HL-60 (cell line): ENCODE data around the gene RPS6KA3.

Experiments used
- DNase-seq, 2 experiments: peaks; one replicate each; pipeline ENCODE4 v3.0.0-alpha.2; 2010 to 2020; ENCODE audit warnings: low read depth in 1 of 2, low spot score in 1 of 2
- H3K27ac ChIP-seq: fragments of 250-450 bp; sonication (Bioruptor Pico); replicated peaks from 2 replicates; pipeline ENCODE4 v1.5.1; 2020; ENCODE audit warnings: mild to moderate bottlenecking, moderate library complexity
- H3K27me3 ChIP-seq: fragments of 250-450 bp; sonication (Bioruptor Pico); 2 replicates; pipeline ENCODE4 v1.5.1; 2021; ENCODE audit warnings: mild to moderate bottlenecking, moderate library complexity; ENCODE audit not compliant: insufficient read depth, poor library complexity, severe bottlenecking
- H3K4me3 ChIP-seq: replicated peaks from 2 replicates; pipeline ENCODE4 v1.5.1; 2011; ENCODE audit warnings: mild to moderate bottlenecking, control low read depth, low read length; ENCODE audit not compliant: insufficient read depth
- CTCF ChIP-seq: IDR thresholded peaks from one replicate; pipeline ENCODE4 v1.5.1; 2011; ENCODE audit warnings: low read length, control low read depth, inconsistent platforms; ENCODE audit not compliant: insufficient read depth
- GABPA ChIP-seq: IDR thresholded peaks from 2 replicates; pipeline ENCODE4 v1.6.1; 2012; ENCODE audit warnings: low read depth
- POLR2AphosphoS5 ChIP-seq: IDR thresholded peaks from 2 replicates; pipeline ENCODE4 v1.6.1; 2012; ENCODE audit warnings: low read depth
- REST ChIP-seq: IDR thresholded peaks from 2 replicates; pipeline ENCODE4 v1.6.1; 2012; ENCODE audit warnings: low read depth; ENCODE audit not compliant: insufficient replicate concordance
- SPI1 ChIP-seq: IDR thresholded peaks from 2 replicates; pipeline ENCODE4 v1.6.1; 2012; ENCODE audit warnings: low read depth, mild to moderate bottlenecking, borderline replicate concordance

RPS6KA3 gene

GRCh38 chrX:20218836-20219505, 47.7 kb downstream of the RPS6KA3 start:
- DNase-seq: no peak
- no peak for TF ChIP-seq GABPA
- TF ChIP-seq REST: no peak
- no peak for TF ChIP-seq POLR2AphosphoS5
- no peak for TF ChIP-seq SPI1
- TF ChIP-seq CTCF: no peak
- Histone ChIP-seq H3K4me3 (no peak overlapping the region), H3K27ac (no peak overlapping the region), H3K27me3 (no peaks in the 10 kb centered on the region)

GRCh38 chrX:20217906-20218305, 48.8 kb downstream of the RPS6KA3 start:
- TF ChIP-seq POLR2AphosphoS5: no peak
- TF ChIP-seq REST: no peak
- no peak for TF ChIP-seq SPI1
- no peak for TF ChIP-seq GABPA
- no peak for TF ChIP-seq CTCF
- no peak for DNase-seq
- no peaks in the 10 kb centered on the region for H3K27me3 ChIP-seq
- H3K27ac ChIP-seq: no peak overlapping the region
- H3K4me3 ChIP-seq: no peak overlapping the region

- Histone ChIP-seq H3K27me3 (no peaks in the 10 kb centered on the region), H3K4me3 (no peak overlapping the region), H3K27ac (no peak overlapping the region)
- no peak for TF ChIP-seq REST
- no peak for TF ChIP-seq GABPA
- no peak for TF ChIP-seq CTCF
- no peak for TF ChIP-seq SPI1
- TF ChIP-seq POLR2AphosphoS5: no peak
- no peak for DNase-seq
These were observed 49.4 kb downstream of the RPS6KA3 start for GRCh38 chrX:20217271-20217670.
